GM19099 (cell line): Measurements from ENCODE around the gene FXYD1.

Experiments
- POLR2A ChIP-seq: IDR thresholded peaks from 3 replicates; pipeline ENCODE4 v1.6.1; 2011; ENCODE audit warnings: low read depth; ENCODE audit not compliant: insufficient read length; ENCODE audit errors: extremely low read depth

The FXYD1 gene

GRCh38 chr19:35105411-35106290 lies 33.0 kb upstream of the FXYD1 start:
- TF ChIP-seq POLR2A: no peak

DNA sequence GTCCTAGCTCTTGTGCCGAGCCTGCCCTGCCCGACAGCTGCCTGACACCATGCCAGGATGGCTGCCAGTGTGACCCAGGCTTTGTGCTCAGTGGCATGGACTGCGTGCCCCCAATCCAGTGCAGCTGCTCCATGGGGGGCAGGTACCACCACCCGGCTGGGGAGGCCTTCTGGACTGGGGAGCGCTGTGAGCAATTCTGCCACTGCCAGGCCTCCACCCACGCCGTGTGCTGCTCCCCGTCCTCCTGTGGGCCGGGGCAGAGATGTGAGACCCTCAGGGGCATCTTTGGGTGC lies 32.4 kb upstream of the FXYD1 start:
- TF ChIP-seq POLR2A: no peak

DNA sequence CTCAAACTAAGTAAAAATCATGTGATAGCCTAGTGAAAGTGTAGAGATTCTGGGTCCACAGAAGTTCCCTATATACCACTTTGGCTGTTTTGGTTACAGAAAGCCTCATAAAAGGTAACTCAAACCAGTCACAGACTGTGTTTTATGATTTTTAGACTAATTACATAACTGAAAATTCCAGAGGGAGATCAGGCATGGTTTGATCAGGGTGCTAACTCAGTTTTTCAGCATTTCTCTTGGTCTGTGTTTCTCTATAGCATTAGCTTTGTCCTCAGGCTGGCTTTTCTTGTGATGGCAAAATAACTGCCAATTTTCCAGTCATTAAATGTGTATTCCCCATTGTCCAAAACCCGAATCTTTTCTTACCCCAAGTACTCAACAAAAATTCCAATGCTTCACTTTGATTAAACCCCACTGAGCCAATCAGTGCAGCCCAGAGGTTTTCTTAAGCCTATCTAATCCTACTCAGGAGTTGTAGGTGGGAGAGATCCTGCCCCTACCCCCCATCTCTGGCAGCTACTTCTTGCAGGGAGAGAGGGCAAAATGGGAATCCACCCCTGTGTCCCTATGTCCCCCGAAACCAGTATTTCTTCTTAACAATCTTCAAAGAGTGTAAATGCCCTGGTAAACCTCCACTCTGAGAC lies 31.6 kb upstream of the FXYD1 start:
- TF ChIP-seq POLR2A: no peak

GRCh38 chr19:35107545-35107944 lies 31.1 kb upstream of the FXYD1 start:
- no peak for TF ChIP-seq POLR2A

GRCh38 chr19:35108730-35109129 lies 29.9 kb upstream of the FXYD1 start:
- TF ChIP-seq POLR2A: no peak

DNA sequence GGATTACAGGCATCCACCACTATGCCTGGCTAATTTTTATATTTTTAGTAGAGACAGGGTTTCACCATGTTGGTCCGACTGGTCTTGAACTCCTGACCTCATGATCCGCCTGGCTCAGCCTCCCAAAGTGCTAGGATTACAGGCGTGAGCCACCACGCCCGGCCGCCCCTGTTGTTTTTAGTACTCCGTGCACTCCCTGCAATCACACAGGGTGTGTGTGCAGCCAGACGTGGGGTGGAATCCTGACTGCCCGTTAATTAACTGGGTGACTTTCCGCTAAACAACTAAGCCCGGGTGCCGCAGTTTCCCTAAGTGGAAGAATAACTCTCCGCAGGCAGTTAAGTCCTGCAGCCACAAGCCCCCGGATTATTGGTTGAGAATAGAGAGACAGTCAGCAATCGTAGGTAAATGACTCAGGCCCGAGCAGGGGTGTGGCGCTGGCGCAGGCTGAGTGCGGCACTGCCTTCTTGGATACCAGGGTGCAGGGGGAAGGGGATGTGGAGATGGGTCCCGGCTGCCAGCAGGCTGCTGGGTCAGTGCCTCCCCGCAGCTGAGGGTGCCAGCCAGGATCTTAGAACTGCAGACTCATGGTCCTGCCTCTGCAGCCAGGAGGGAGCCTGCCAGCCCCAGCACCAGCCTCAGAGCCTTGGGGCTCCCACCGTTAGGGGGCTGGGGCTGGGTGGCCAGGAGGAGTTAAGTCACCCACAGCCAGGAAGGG lies 29.1 kb upstream of the FXYD1 start:
- TF ChIP-seq POLR2A: no peak

DNA sequence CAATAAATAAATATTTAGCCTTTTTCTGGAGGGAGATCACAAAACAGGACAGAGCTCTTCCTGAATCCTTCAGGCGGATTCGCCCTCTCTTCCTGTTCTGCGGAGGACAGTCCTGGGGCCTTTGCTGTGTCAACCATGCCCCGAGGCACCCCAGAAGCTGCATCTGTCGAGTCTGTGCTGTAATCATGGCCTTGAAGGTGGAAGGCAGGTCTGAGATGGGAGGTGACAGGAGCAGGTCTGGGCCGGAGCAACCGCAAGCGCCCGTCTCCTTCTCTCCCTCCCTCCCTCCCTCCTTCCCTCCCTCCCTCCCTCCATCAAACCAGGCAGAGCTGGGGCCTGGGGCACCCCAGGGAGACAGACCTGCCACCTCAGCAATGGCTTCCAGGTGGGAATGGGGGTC lies 27.6 kb upstream of the FXYD1 start:
- TF ChIP-seq POLR2A: no peak

DNA sequence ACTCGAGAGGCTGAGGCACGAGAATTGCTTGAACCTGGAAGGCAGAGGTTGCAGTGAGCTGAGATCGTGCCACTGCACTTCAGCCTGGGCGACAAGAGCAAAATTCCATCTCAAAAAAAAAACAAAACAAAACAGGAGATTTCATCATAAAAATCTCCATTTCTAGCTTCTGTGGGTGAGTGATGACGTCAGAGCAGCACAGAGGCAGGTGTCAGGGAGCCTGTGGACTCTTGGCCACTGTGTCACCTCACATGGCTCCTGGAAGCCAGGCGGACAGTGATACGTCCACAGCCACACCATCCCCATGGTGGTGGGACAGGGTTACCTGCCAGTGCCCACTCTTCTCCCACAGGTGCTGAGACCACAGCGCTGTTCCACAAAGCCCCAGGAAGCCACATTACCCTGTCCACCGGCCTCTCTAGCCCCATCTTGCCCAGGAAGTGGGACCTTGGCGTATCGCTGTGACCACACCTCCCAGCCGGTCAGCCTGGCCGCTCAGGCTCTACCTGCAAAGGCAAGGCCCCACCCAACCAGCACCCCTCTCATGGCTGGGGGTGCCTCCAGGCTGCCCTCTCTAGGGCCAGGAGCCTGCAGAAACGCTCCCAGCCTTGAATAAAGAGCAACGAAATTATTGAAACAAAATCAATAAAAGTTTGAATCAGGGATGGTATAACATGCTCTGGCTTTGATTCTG lies 25.5 kb upstream of the FXYD1 start:
- no peak for TF ChIP-seq POLR2A

GRCh38 chr19:35114353-35115176 lies 24.1 kb upstream of the FXYD1 start:
- TF ChIP-seq POLR2A: no peak

DNA sequence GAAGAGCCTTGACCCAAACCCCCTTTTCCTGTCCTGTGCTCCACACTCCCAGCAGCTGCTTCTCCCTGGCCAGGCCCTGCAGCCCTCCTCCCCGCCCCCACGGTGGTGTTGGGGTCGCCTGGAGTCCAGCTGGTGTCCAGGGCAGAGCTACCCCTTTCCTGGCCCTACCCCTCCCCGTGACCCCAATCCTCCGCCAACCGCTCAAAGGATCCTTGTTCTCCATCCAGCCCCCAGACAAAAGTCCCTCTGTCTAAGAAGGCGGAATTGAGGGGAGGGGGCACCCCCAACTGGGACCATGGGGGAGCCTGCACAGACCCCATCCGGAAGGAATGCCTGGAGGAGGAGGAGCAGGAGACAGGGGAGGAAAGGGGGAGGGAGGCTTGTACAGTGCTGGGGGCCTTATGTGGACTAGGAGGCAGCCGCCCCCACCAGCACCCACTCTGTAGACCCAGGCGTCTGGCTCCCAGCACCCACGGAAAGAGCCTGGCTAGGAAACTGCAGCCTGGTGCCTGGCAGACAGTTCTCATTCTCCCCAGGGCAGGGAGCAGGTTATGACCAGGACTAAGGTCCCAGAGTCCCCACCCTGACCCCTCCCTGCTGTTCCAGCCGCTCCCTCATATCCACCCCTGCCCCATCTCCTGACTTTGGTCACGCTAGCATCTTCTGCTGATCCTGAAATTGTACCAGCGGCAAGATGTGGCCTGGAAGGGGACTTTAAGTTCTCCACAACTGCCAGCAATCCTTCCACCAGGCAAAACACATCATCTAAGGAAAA lies 23.3 kb upstream of the FXYD1 start, which contains the start of gene FXYD3:
Gene FXYD3 (plus strand): TSS at position 647 of the 775 bp plus-strand sequence. CDS start 3,554 bp downstream, outside the sequence.
- no peak for TF ChIP-seq POLR2A

- no peak for TF ChIP-seq POLR2A
Observed at GRCh38 chr19:35116072-35116801, 22.4 kb upstream of the FXYD1 start.

GRCh38 chr19:35117116-35117515 lies 21.5 kb upstream of the FXYD1 start:
- no peak for TF ChIP-seq POLR2A

DNA sequence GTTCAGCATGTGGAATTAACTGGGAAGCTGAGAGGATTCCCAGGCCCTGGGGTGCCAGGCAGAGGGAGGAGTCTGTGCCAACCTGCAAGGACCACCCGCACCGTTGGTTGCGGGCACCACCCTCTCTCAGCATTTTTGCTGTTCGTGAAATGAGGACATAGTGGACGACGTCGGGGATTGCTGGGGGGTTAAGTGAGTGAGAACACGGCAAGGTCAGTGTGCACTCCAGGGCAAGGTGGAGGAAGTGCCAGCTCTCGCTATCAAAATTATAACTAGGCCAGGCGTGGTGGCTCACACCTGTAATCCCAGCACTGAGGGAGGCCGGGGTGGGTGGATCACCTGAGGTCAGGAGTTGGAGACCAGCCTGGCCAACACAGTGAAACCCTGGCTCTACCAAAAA lies 20.8 kb upstream of the FXYD1 start:
- TF ChIP-seq POLR2A: no peak
